HFF-Myc (cell line): Measurements from ENCODE around the gene SIGMAR1.

Experiments
- DNase-seq: peaks from one replicate; pipeline ENCODE4 v3.0.0-alpha.2; 2011; ENCODE audit warnings: low read depth; ENCODE audit errors: extremely low read depth
- H3K4me3 ChIP-seq: replicated peaks from 2 replicates; pipeline ENCODE4 v1.5.1; 2011; ENCODE audit warnings: low read depth, mild to moderate bottlenecking, control low read depth, low read length
- TF ChIP-seq, protein P1 (sequence below): IDR thresholded peaks from 2 replicates; pipeline ENCODE4 v1.5.1; 2012; ENCODE audit warnings: mild to moderate bottlenecking, low read depth, low read length, control low read depth; ENCODE audit errors: missing control alignments

The SIGMAR1 gene

DNA sequence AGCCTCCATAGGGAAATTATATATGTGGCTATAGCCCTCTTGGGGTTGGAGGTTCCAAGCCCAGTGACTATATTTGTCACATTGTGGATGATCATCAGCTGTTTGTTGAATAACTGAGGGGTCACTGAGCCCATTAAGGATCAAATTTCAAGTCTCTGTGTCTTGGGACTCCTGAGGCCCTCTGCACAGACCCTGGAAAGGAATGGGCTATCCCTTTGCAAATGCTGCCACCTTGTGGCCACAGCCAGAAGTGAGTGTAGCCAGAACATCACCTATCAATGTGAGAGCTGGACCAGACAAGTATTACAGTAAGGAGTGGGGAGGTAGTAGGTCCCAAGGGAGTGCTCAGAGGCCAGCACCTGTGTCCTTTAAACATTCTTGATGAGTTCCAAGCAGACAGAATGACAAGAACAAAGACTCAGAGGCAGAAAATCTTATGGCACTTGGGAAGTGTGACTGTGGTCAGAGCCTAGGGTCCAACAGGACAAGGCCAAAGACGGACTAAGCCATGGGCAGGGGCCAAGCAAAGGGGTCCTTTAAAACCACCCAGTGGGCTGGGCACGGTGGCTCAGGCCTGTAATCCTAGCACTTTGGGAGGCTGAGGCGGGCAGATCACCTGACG lies 33.9 kb downstream of the SIGMAR1 start:
- peak; percentile 42 for DNase-seq
- TF ChIP-seq, protein P1, sequence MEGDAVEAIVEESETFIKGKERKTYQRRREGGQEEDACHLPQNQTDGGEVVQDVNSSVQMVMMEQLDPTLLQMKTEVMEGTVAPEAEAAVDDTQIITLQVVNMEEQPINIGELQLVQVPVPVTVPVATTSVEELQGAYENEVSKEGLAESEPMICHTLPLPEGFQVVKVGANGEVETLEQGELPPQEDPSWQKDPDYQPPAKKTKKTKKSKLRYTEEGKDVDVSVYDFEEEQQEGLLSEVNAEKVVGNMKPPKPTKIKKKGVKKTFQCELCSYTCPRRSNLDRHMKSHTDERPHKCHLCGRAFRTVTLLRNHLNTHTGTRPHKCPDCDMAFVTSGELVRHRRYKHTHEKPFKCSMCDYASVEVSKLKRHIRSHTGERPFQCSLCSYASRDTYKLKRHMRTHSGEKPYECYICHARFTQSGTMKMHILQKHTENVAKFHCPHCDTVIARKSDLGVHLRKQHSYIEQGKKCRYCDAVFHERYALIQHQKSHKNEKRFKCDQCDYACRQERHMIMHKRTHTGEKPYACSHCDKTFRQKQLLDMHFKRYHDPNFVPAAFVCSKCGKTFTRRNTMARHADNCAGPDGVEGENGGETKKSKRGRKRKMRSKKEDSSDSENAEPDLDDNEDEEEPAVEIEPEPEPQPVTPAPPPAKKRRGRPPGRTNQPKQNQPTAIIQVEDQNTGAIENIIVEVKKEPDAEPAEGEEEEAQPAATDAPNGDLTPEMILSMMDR: peak; percentile 94

DNA sequence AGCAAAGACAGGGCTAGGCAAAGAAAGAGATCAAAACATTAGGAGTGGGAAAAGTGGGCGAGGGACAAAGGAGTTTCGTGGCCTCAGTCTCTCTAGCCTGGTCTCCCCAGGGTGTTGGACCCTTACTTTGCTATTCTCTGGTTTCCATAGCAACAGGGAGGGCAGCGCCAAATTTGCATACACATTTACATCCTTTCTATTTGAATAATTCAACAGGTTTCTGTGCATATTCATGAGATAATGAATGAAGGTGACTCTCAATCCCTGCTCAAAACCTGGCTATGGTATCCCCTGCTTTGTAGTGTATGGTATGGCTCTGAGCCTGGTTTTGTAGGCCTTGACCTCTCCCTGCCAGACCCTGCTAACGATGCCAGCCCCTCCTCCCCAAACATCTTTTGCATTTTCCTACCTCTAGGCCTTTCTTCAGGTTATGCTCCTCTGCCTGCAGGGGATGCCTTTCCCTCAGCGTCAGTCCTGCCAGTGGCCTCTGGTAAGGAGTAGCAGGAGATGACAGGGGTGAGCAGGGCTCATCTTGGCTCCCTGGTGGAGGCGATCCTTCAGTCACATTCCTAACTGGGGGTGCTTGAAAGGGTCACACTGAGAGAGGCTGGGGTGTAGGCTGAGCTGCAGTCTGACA lies 35.5 kb downstream of the SIGMAR1 start:
- DNase-seq: no peak
- no peak overlapping the region for H3K4me3 ChIP-seq
- TF ChIP-seq, protein P1: no peak

More for the DNA sequence above, 33.9 kb downstream of the SIGMAR1 start:
- H3K4me3 ChIP-seq: no peak overlapping the region

DNA sequence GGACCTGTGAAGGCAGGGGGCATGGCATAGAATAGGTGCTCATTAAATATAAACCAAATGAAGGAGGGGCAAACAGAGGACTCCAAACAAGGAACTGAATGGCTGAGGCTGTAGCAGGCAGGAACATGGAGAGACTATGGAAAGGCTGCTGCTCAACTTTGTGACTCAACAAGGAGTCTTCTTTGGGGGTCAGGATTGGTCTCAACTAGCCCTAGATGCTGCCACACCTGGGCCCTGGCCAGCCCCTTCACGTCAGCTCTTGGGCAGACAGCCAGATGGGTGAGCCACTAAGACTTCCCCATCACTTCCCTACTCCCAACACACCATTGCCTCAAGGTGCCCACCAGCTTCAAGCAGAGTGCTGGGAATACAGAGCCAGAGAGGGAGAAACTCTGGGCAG lies 36.7 kb downstream of the SIGMAR1 start:
- no peak for DNase-seq
- H3K4me3 ChIP-seq: no peak overlapping the region
- TF ChIP-seq, protein P1: no peak

DNA sequence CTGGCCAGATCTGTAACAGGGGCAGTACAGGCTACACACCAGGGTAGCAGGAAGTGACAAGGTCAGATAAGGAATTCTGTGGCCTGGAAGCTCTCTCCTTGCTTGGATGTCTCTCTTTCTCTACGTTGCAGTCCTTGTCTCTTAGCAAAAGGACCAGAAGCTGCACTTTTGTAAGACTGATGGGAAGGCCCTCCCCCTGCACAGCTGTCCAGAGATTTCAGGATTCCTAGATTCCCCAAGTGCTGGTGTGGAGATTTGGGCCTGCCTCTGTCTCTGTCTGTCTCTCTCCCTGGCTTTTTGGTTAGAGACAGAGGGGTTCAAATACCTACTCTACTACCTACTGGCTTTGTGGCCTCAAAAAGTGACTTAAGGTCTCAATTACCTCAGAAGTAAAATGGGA lies 38.0 kb downstream of the SIGMAR1 start:
- TF ChIP-seq, protein P1: no peak
- DNase-seq: no peak
- H3K4me3 ChIP-seq: no peak overlapping the region

DNA sequence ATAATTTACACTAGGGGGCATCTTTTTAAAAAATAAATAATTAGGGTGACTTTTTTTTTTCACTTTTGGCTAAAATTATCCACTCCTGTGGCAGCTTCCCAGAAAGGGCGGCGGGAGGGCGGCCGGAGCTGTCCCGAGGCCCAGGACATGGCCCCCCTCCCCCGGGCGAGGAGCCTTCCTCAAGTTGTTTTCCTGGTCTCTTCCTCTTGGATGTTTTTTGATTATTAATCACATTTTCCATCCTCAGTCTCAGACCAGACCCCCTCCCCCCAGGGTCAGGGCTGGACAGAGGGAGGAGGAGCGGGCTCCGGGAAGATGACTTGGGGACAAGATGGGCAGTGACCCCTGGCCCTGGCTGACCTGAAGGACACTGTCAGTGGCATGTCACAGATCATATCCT lies 43.4 kb downstream of the SIGMAR1 start:
- DNase-seq: no peak
- H3K4me3 ChIP-seq: no peak overlapping the region
- TF ChIP-seq, protein P1: no peak

DNA sequence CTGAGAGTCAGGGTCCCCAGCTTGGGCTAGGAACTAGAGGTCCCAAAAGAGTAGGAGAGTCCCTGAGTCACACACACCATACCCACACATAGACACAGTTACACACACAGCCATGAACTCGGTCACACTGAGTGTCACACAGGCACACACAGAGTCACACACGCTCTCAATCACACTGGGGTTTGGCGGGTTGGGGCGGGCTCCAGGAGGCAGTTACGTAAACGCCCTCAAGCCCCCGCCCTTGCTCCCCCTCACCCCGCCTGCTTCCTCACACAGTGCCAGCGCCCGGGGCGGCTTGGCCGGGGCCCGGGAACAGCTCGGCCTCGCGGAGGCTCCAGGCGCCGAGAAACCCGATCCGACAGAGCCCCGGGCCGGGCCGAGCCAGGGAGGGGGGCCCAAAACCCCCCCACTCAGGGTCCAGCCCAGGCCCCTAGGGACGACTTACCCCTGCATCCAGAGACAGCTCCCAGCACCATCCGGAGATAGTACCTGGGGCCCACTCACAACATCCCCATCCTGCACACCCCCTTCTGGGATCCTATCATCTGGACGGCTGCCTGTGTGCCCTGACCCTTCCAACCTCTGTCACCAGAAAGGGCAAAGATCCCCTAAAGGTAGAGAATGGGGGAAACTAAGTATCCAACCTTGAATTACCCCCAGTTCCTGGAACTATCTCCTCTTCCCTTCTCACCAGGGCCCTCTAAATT lies 44.5 kb downstream of the SIGMAR1 start:
- H3K4me3 ChIP-seq: no peak overlapping the region
- TF ChIP-seq, protein P1: no peak
- no peak for DNase-seq
